Measurements from ENCODE around the gene S100A16.

- TF ChIP-seq EP300 (IDR thresholded peaks at IDR 0.05) (no peak), CTCF (IDR thresholded peaks at IDR 0.05) (no peak), POLR2A (IDR thresholded peaks at IDR 0.05) (no peak), POLR2AphosphoS5 (IDR thresholded peaks at IDR 0.05) (no peak)
Observed at GRCh38 chr1:153635872-153636271, 22.9 kb upstream of the S100A16 start.

All from stomach (tissue), 4 donors.